GM12878 (cell line): Measurements from ENCODE around the gene NCF4. TPM values are rescaled to one million over a fixed set of nuclear protein-coding genes. Genes with fewer than 3 reads are reported as not detected.

ENCODE experiments used
- ATAC-seq: fragments of 200-7000 bp; cut with Tn5 transposase; 3 replicates; pipeline ENCODE4 v1.9.1; 2020; ENCODE audit warnings: mild to moderate bottlenecking, moderate library complexity
- BruUV-seq: library from RNA; stranded (reverse); fragments of 400-500 nt; replicated peaks from 2 replicates; lab custom pipeline; 2021; lab: Mats Ljungman, UMichigan
- CTCF ChIA-PET: fragments of 300-600 bp; sonication (Branson Sonifier 250); formaldehyde crosslinking; extraction: SDS; loops from one replicate; lab custom pipeline; 2021; ENCODE audit warnings: inconsistent platforms; lab: Yijun Ruan, JAX
- POLR2A ChIA-PET: fragments of 350-600 bp; formaldehyde crosslinking; extraction: SDS; loops from one replicate; lab custom pipeline; 2021; ENCODE audit warnings: inconsistent platforms; lab: Charles Lee
- RAD21 ChIA-PET: fragments of 300-600 bp; sonication (Branson Sonifier 250); formaldehyde crosslinking; loops from one replicate; lab custom pipeline; 2023; ENCODE audit warnings: antibody characterized with exemption; ENCODE audit not compliant: unreplicated experiment; lab: Charles Lee
- SMC1A ChIA-PET: fragments of 300-600 bp; sonication (Branson Sonifier 250); formaldehyde crosslinking; loops from one replicate; lab custom pipeline; 2023; ENCODE audit not compliant: unreplicated experiment, uncharacterized antibody; lab: Charles Lee
- DNase-seq: peaks from one replicate; pipeline ENCODE4 v3.0.0-alpha.2; 2011; ENCODE audit warnings: low read depth, low spot score
- FAIRE-seq: peaks from 3 replicates; lab custom pipeline; 2011; peaks lifted over from hg19 to GRCh38; lab: Jason Lieb, UNC
- H2AFZ ChIP-seq: 2 replicates; pipeline ENCODE4 v1.6.0; 2011; ENCODE audit warnings: low read depth, low read length, control low read depth; ENCODE audit not compliant: control insufficient read depth
- H3K27ac ChIP-seq: 2 replicates; pipeline ENCODE4 v1.5.1; 2011; ENCODE audit warnings: control low read depth; ENCODE audit not compliant: control insufficient read depth, insufficient read depth
- H3K27me3 ChIP-seq, 2 experiments: replicated peaks in 1 of 2; 2 replicates each; pipeline versions ENCODE4 v1.6.0 to v1.6.1; 2011; ENCODE audit warnings: low read length in 1 of 2; ENCODE audit not compliant: control insufficient read depth in 2 of 2, insufficient read depth in 2 of 2
- H3K36me3 ChIP-seq, 2 experiments: 2 replicates each; pipeline ENCODE4 v1.5.1; 2011; ENCODE audit warnings: low read length in 1 of 2; ENCODE audit not compliant: control insufficient read depth in 2 of 2, insufficient read depth in 2 of 2
- H3K4me1 ChIP-seq: 2 replicates; pipeline ENCODE4 v1.6.1; 2011; ENCODE audit warnings: mild to moderate bottlenecking, low read length, moderate library complexity, mixed read lengths; ENCODE audit not compliant: control insufficient read depth, insufficient read depth
- H3K4me2 ChIP-seq: 2 replicates; pipeline ENCODE4 v1.6.0; 2011; ENCODE audit warnings: control low read depth; ENCODE audit not compliant: control insufficient read depth, insufficient read depth
- H3K4me3 ChIP-seq: fragments of 200-600 bp; sonication (generic); 2 replicates; pipeline ENCODE4 v1.5.1; 2016
- H3K79me2 ChIP-seq: 2 replicates; pipeline ENCODE4 v1.6.0; 2011; ENCODE audit warnings: low read length; ENCODE audit not compliant: control insufficient read depth, insufficient read depth
- H3K9ac ChIP-seq: 2 replicates; pipeline ENCODE4 v1.8.0; 2011; ENCODE audit warnings: low read length, control low read depth, mixed read lengths; ENCODE audit not compliant: control insufficient read depth, insufficient read depth
- H3K9me3 ChIP-seq: replicated peaks from 3 replicates; pipeline ENCODE4 v1.5.1; 2011; ENCODE audit warnings: mild to moderate bottlenecking, low read length; ENCODE audit not compliant: control insufficient read depth, insufficient read depth
- H4K20me1 ChIP-seq: 2 replicates; pipeline ENCODE4 v1.6.0; 2011; ENCODE audit not compliant: control insufficient read depth, insufficient read depth
- BACH1 ChIP-seq: fragments of 450-650 bp; IDR thresholded peaks from 2 replicates; pipeline ENCODE4 v1.6.1; 2017; ENCODE audit warnings: mild to moderate bottlenecking, borderline replicate concordance
- EED ChIP-seq: sonication (generic); IDR thresholded peaks from 2 replicates; pipeline ENCODE4 v1.6.1; 2016; ENCODE audit warnings: antibody characterized with exemption, low read depth
- EGR1 ChIP-seq, 2 experiments: IDR thresholded peaks; 1 replicate in 1 of 2; 2 replicates in 1 of 2; pipeline ENCODE4 v1.6.1; 2011 to 2012; ENCODE audit warnings: low read depth in 2 of 2, low read length in 2 of 2, borderline replicate concordance in 1 of 2, mild to moderate bottlenecking in 1 of 2, moderate library complexity in 1 of 2
- HDAC2 ChIP-seq: fragments of 200-600 bp; sonication (generic); IDR thresholded peaks from 2 replicates; pipeline ENCODE4 v1.6.1; 2017
- JUNB ChIP-seq: IDR thresholded peaks from 2 replicates; pipeline ENCODE4 v1.6.1; 2016; ENCODE audit warnings: antibody characterized with exemption, mild to moderate bottlenecking
- LARP7 ChIP-seq: fragments of 450-650 bp; IDR thresholded peaks from 2 replicates; pipeline ENCODE4 v1.6.1; 2017; ENCODE audit warnings: mild to moderate bottlenecking
- NR2F1 ChIP-seq: fragments of 450-650 bp; conservative IDR thresholded peaks from 2 replicates; pipeline ENCODE4 v1.6.1; 2017; ENCODE audit warnings: mild to moderate bottlenecking
- PML ChIP-seq: IDR thresholded peaks from 2 replicates; pipeline ENCODE4 v1.6.1; 2012; ENCODE audit warnings: low read length, inconsistent platforms
- RELA ChIP-seq: fragments of 450-650 bp; IDR thresholded peaks from 2 replicates; pipeline ENCODE4 v1.8.0; 2014; ENCODE audit warnings: borderline replicate concordance; ENCODE audit not compliant: partially characterized antibody
- SIX5 ChIP-seq: IDR thresholded peaks from 2 replicates; pipeline ENCODE4 v1.6.1; 2011; ENCODE audit warnings: mild to moderate bottlenecking, low read depth, low read length, moderate library complexity; ENCODE audit not compliant: severe bottlenecking
- SP1 ChIP-seq: IDR thresholded peaks from one replicate; pipeline ENCODE4 v1.6.1; 2011; ENCODE audit warnings: low read depth, low read length
- TCF7 ChIP-seq: IDR thresholded peaks from 2 replicates; pipeline ENCODE4 v1.6.1; 2014; ENCODE audit warnings: antibody characterized with exemption, borderline replicate concordance
- WGBS: methylation state at CpG from one replicate; pipeline ENCODE4 v1.1.6; 2016; ENCODE audit warnings: low lambda C conversion rate; ENCODE audit not compliant: insufficient replicate concordance, insufficient coverage; ENCODE audit errors: missing lambda C conversion rate; 5-methylcytosine and 5-hydroxymethylcytosine counted together
- in situ Hi-C: fragments of 300-500 bp; cut with MboI; formaldehyde crosslinking; loops from 9 replicates; pipeline ENCODE4 v1.14.3; 2018; ENCODE audit warnings: mixed read lengths
- intact Hi-C: fragments of 100-400 bp; cut with micrococcal nuclease; formaldehyde crosslinking; loops from one replicate; pipeline ENCODE4 v1.14.2; 2022; ENCODE audit not compliant: unreplicated experiment
- polyA plus RNA-seq, 11 experiments: library from polyadenylated mRNA; depleted of rRNA in 4 of 11; unstranded in 6 of 11; stranded (reverse) in 5 of 11; fragments of >200 nt; fragmentation: Nextera tagmentation in 4 of 11; fragmentation: Illumina TruSeq in 1 of 11; extraction: Ambion mirVana in 4 of 11; extraction: Trizol in 1 of 11; gene quantifications; 1 replicate in 1 of 11; 2 replicates in 10 of 11; pipeline versions ENCODE4 v1.2.1 to v1.2.3, GENCODE V29; 2011 to 2016; ENCODE audit warnings: inconsistent platforms in 2 of 11, missing spikeins in 2 of 11, low read depth in 1 of 11
- total RNA-seq, 4 experiments: library from RNA; depleted of rRNA in 3 of 4; stranded (reverse); fragments of >200 nt in 3 of 4; fragmentation: Illumina TruSeq in 1 of 4; extraction: Trizol in 1 of 4; gene quantifications; 2 replicates each; pipeline versions ENCODE4 v1.2.1 to v1.2.3, GENCODE V29; 2013 to 2021
- TF ChIP-seq, protein P1 (sequence below): fragments of 450-650 bp; IDR thresholded peaks from 2 replicates; pipeline ENCODE4 v1.6.1; 2016; ENCODE audit warnings: mild to moderate bottlenecking
- TF ChIP-seq, protein P2 (sequence below): IDR thresholded peaks from 2 replicates; pipeline ENCODE4 v1.6.1; 2011; ENCODE audit warnings: low read depth, low read length, improper control_type of control experiment, borderline replicate concordance
- TF ChIP-seq, protein P3 (sequence below): fragments of 450-650 bp; IDR thresholded peaks from 2 replicates; pipeline ENCODE4 v1.6.1; 2017; ENCODE audit warnings: mild to moderate bottlenecking
- TF ChIP-seq, protein P4 (sequence below): IDR thresholded peaks from 2 replicates; pipeline ENCODE4 v1.6.1; 2011; ENCODE audit warnings: mild to moderate bottlenecking, low read depth, low read length, moderate library complexity; ENCODE audit not compliant: insufficient replicate concordance
- TF ChIP-seq, protein P5 (sequence below): fragments of 450-650 bp; IDR thresholded peaks from 2 replicates; pipeline ENCODE4 v1.6.1; 2016; ENCODE audit warnings: mild to moderate bottlenecking
- TF ChIP-seq, protein P6 (sequence below): fragments of 150-350 bp; IDR thresholded peaks from 2 replicates; pipeline ENCODE4 v1.6.1; 2014; ENCODE audit warnings: mild to moderate bottlenecking, low read depth, low read length

The NCF4 gene
- total and polyA plus RNA-seq, 10 of the 15 experiments (the other 5 are each of a cell fraction or from before 2014, with no cell fraction given), result 22.9 to 136 (median 72.5) TPM

DNA sequence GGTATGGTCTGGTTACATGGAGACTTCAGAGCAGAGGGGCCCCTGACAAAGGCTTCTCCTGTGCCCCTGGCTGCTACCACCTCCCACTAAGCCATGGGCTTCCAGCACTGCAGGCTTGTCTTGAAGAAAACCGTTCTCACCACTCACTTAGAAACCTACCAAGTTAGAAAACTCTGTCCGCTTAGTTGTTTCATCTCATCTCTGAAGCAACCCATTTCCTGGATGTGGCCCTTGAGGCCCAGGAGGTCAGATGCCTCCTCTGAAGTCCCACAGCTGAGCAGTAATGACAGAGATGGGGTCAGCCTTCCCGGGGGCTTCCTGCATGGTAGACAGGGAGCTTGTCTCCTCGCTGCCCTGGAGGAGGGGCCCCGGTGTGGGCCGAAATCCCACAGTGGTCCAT is 65.5 kb downstream of the NCF4 start:
- SMC1A ChIA-PET, result interaction anchor here (1.5 kb wide), 1 partner anchor 11 kb away, joined by 4 read pairs; no protein-coding TSS in a partner anchor
- H3K4me3 ChIP-seq, result no peak overlapping the region
- ATAC-seq, result no peak
- RAD21 ChIA-PET, result interaction anchor here (0.6 kb wide), 1 partner anchor 86 kb away, joined by 3 read pairs; no protein-coding TSS in a partner anchor
- H4K20me1 ChIP-seq, result no peaks in the 10 kb centered on the region
- BruUV-seq, result no TSS peak
- H3K4me2 ChIP-seq, result no peak overlapping the region
- intact Hi-C loops, result no loop called here
- POLR2A ChIA-PET, result no interaction called here
- no peaks in the 10 kb centered on the region for H3K27me3 ChIP-seq
- no peak overlapping the region for H3K27ac ChIP-seq
- peaks cover 2% of the 10 kb centered on the region for H3K79me2 ChIP-seq
- 5% methylated on average over 6 of the region's 6 CpGs for WGBS
- FAIRE-seq, result no peak
- H3K4me1 ChIP-seq, result peaks cover 11% of the 10 kb centered on the region
- in situ Hi-C loops, result no loop called here
- peaks cover 6 to 13% of the 10 kb centered on the region in 2 experiments; a peak in 3 of 4 replicates for H3K36me3 ChIP-seq
- DNase-seq, result no peak
- no peaks in the 10 kb centered on the region for H3K9me3 ChIP-seq
- CTCF ChIA-PET, result interaction anchor here (0.6 kb wide), 1 partner anchor 52 kb away, joined by 3 read pairs; no protein-coding TSS in a partner anchor
- no peak overlapping the region for H2AFZ ChIP-seq
- no peak overlapping the region for H3K9ac ChIP-seq
- TF ChIP-seq PML (no peak), NR2F1 (no peak), HDAC2 (no peak), SIX5 (no peak), BACH1 (no peak), JUNB (no peak), TCF7 (no peak), SP1 (no peak), EED (no peak), LARP7 (no peak), RELA (no peak), EGR1 (IDR thresholded peaks at IDR 0.05; ENCODE audit: borderline replicate concordance in 1 of 2, low read depth in 2 of 2, low read length in 2 of 2) (no peak)
- TF ChIP-seq, protein P1, sequence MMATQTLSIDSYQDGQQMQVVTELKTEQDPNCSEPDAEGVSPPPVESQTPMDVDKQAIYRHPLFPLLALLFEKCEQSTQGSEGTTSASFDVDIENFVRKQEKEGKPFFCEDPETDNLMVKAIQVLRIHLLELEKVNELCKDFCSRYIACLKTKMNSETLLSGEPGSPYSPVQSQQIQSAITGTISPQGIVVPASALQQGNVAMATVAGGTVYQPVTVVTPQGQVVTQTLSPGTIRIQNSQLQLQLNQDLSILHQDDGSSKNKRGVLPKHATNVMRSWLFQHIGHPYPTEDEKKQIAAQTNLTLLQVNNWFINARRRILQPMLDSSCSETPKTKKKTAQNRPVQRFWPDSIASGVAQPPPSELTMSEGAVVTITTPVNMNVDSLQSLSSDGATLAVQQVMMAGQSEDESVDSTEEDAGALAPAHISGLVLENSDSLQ, result no peak
- TF ChIP-seq, protein P2, sequence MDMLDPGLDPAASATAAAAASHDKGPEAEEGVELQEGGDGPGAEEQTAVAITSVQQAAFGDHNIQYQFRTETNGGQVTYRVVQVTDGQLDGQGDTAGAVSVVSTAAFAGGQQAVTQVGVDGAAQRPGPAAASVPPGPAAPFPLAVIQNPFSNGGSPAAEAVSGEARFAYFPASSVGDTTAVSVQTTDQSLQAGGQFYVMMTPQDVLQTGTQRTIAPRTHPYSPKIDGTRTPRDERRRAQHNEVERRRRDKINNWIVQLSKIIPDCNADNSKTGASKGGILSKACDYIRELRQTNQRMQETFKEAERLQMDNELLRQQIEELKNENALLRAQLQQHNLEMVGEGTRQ, result no peak
- TF ChIP-seq, protein P3, sequence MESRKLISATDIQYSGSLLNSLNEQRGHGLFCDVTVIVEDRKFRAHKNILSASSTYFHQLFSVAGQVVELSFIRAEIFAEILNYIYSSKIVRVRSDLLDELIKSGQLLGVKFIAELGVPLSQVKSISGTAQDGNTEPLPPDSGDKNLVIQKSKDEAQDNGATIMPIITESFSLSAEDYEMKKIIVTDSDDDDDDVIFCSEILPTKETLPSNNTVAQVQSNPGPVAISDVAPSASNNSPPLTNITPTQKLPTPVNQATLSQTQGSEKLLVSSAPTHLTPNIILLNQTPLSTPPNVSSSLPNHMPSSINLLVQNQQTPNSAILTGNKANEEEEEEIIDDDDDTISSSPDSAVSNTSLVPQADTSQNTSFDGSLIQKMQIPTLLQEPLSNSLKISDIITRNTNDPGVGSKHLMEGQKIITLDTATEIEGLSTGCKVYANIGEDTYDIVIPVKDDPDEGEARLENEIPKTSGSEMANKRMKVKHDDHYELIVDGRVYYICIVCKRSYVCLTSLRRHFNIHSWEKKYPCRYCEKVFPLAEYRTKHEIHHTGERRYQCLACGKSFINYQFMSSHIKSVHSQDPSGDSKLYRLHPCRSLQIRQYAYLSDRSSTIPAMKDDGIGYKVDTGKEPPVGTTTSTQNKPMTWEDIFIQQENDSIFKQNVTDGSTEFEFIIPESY, result no peak
- TF ChIP-seq, protein P4, sequence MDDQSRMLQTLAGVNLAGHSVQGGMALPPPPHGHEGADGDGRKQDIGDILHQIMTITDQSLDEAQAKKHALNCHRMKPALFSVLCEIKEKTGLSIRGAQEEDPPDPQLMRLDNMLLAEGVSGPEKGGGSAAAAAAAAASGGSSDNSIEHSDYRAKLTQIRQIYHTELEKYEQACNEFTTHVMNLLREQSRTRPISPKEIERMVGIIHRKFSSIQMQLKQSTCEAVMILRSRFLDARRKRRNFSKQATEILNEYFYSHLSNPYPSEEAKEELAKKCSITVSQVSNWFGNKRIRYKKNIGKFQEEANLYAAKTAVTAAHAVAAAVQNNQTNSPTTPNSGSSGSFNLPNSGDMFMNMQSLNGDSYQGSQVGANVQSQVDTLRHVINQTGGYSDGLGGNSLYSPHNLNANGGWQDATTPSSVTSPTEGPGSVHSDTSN, result no peak
- TF ChIP-seq, protein P5, sequence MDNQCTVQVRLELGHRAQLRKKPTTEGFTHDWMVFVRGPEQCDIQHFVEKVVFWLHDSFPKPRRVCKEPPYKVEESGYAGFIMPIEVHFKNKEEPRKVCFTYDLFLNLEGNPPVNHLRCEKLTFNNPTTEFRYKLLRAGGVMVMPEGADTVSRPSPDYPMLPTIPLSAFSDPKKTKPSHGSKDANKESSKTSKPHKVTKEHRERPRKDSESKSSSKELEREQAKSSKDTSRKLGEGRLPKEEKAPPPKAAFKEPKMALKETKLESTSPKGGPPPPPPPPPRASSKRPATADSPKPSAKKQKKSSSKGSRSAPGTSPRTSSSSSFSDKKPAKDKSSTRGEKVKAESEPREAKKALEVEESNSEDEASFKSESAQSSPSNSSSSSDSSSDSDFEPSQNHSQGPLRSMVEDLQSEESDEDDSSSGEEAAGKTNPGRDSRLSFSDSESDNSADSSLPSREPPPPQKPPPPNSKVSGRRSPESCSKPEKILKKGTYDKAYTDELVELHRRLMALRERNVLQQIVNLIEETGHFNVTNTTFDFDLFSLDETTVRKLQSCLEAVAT, result no peak
- TF ChIP-seq, protein P6, sequence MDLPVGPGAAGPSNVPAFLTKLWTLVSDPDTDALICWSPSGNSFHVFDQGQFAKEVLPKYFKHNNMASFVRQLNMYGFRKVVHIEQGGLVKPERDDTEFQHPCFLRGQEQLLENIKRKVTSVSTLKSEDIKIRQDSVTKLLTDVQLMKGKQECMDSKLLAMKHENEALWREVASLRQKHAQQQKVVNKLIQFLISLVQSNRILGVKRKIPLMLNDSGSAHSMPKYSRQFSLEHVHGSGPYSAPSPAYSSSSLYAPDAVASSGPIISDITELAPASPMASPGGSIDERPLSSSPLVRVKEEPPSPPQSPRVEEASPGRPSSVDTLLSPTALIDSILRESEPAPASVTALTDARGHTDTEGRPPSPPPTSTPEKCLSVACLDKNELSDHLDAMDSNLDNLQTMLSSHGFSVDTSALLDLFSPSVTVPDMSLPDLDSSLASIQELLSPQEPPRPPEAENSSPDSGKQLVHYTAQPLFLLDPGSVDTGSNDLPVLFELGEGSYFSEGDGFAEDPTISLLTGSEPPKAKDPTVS, result no peak
